Duodenal mucosa (tissue), 2 donors: ENCODE results near the gene LFNG.

Experiments
- H3K27ac ChIP-seq: one replicate; pipeline ENCODE4 v1.7.0; 2013; ENCODE audit warnings: low read depth, low read length
- H3K27me3 ChIP-seq, 2 donors: one replicate each; pipeline ENCODE4 v1.7.0; 2013; ENCODE audit warnings: low read length in 2 of 2, control low read depth in 1 of 2; ENCODE audit not compliant: insufficient read depth in 2 of 2, control insufficient read depth in 1 of 2
- H3K36me3 ChIP-seq, 2 donors: one replicate each; pipeline ENCODE4 v1.7.0; 2013; ENCODE audit warnings: low read length in 2 of 2, control low read depth in 1 of 2; ENCODE audit not compliant: insufficient read depth in 2 of 2, control insufficient read depth in 1 of 2
- H3K4me1 ChIP-seq, 2 donors: one replicate each; pipeline ENCODE4 v1.7.0; 2013; ENCODE audit warnings: low read length in 2 of 2, control low read depth in 1 of 2; ENCODE audit not compliant: insufficient read depth in 2 of 2, control insufficient read depth in 1 of 2
- H3K4me3 ChIP-seq, 2 donors: one replicate each; pipeline ENCODE4 v1.7.0; 2013; ENCODE audit warnings: low read length in 2 of 2, low read depth in 1 of 2
- H3K9ac ChIP-seq, 2 donors: one replicate each; pipeline ENCODE4 v1.7.0; 2013; ENCODE audit warnings: low read length in 2 of 2, low read depth in 1 of 2
- H3K9me3 ChIP-seq, 2 donors: one replicate each; pipeline ENCODE4 v1.7.0; 2013; ENCODE audit warnings: low read length in 2 of 2, control low read depth in 1 of 2; ENCODE audit not compliant: control insufficient read depth in 1 of 2

LFNG gene

GRCh38 chr7:2476298-2476697 lies 43.3 kb upstream of the LFNG start, which contains the start of gene GRIFIN:
TSS of gene GRIFIN (minus strand) at chr7:2476398. CDS start at chr7:2476383, 15 bp downstream.
- peaks cover 2 to 4% of the 10 kb centered on the region in 2 donors for H3K27me3 ChIP-seq
- H3K9ac ChIP-seq: no peak within 1 kb of the TSS
- H3K9me3 ChIP-seq: no peaks in the 10 kb centered on the region
- H3K36me3 ChIP-seq: no peaks in the 10 kb centered on the region
- no peak within 1 kb of the TSS for H3K4me3 ChIP-seq
- H3K4me1 ChIP-seq: peaks cover 24 to 26% of the 10 kb centered on the region in 2 donors
- no peak within 1 kb of the TSS for H3K27ac ChIP-seq

GRCh38 chr7:2476776-2477446 lies 42.7 kb upstream of the LFNG start:
- Histone ChIP-seq H3K4me1 (peaks cover 24 to 26% of the 10 kb centered on the region in 2 donors), H3K9me3 (no peaks in the 10 kb centered on the region), H3K27me3 (peaks cover 4% of the 10 kb centered on the region in 2 donors), H3K27ac (no peak overlapping the region), H3K9ac (no peak overlapping the region), H3K4me3 (no peak overlapping the region), H3K36me3 (no peaks in the 10 kb centered on the region)

GRCh38 chr7:2477447-2478398 lies 41.9 kb upstream of the LFNG start:
- H3K9me3 ChIP-seq: peaks cover 0 to 2% of the 10 kb centered on the region in 2 donors
- H3K27me3 ChIP-seq: peaks cover 4% of the 10 kb centered on the region in 2 donors
- H3K9ac ChIP-seq: peak overlapping the region in 1 of 2 donors; percentile 23
- H3K36me3 ChIP-seq: no peaks in the 10 kb centered on the region
- peaks cover 24 to 26% of the 10 kb centered on the region in 2 donors for H3K4me1 ChIP-seq
- H3K27ac ChIP-seq: no peak overlapping the region
- no peak overlapping the region for H3K4me3 ChIP-seq

- Histone ChIP-seq H3K27me3 (peaks cover 4% of the 10 kb centered on the region in 2 donors), H3K9me3 (peaks cover 4 to 8% of the 10 kb centered on the region in 2 donors), H3K36me3 (no peaks in the 10 kb centered on the region), H3K4me1 (peaks cover 24 to 26% of the 10 kb centered on the region in 2 donors), H3K27ac (no peak overlapping the region), H3K9ac (peak overlapping the region in 1 of 2 donors; percentile 23), H3K4me3 (no peak overlapping the region)
Measured at GRCh38 chr7:2478399-2478785, 41.2 kb upstream of the LFNG start.

- H3K36me3 ChIP-seq: no peaks in the 10 kb centered on the region
- peaks cover 4 to 8% of the 10 kb centered on the region in 2 donors for H3K9me3 ChIP-seq
- no peak overlapping the region for H3K27ac ChIP-seq
- peak overlapping the region in 1 of 2 donors; percentile 23 for H3K9ac ChIP-seq
- peaks cover 4% of the 10 kb centered on the region in 2 donors for H3K27me3 ChIP-seq
- H3K4me1 ChIP-seq: peaks cover 24 to 26% of the 10 kb centered on the region in 2 donors
- no peak overlapping the region for H3K4me3 ChIP-seq
Measured at GRCh38 chr7:2478800-2479199, 40.8 kb upstream of the LFNG start.

GRCh38 chr7:2479276-2480069 lies 40.1 kb upstream of the LFNG start:
- H3K4me3 ChIP-seq: no peak overlapping the region
- H3K9ac ChIP-seq: no peak overlapping the region
- no peak overlapping the region for H3K27ac ChIP-seq
- H3K9me3 ChIP-seq: peaks cover 4 to 8% of the 10 kb centered on the region in 2 donors
- no peaks in the 10 kb centered on the region for H3K36me3 ChIP-seq
- H3K27me3 ChIP-seq: peaks cover 4% of the 10 kb centered on the region in 2 donors
- peaks cover 24 to 26% of the 10 kb centered on the region in 2 donors for H3K4me1 ChIP-seq

GRCh38 chr7:2480070-2480408 lies 39.5 kb upstream of the LFNG start:
- Histone ChIP-seq H3K9me3 (peaks cover 4 to 8% of the 10 kb centered on the region in 2 donors), H3K27ac (no peak overlapping the region), H3K36me3 (no peaks in the 10 kb centered on the region), H3K4me1 (peaks cover 24 to 26% of the 10 kb centered on the region in 2 donors), H3K4me3 (no peak overlapping the region), H3K9ac (no peak overlapping the region), H3K27me3 (peaks cover 4% of the 10 kb centered on the region in 2 donors)

- peaks cover 4 to 8% of the 10 kb centered on the region in 2 donors for H3K9me3 ChIP-seq
- peaks cover 4% of the 10 kb centered on the region in 2 donors for H3K27me3 ChIP-seq
- no peak overlapping the region for H3K9ac ChIP-seq
- no peak overlapping the region for H3K27ac ChIP-seq
- no peak overlapping the region for H3K4me3 ChIP-seq
- H3K36me3 ChIP-seq: no peaks in the 10 kb centered on the region
- peaks cover 24 to 26% of the 10 kb centered on the region in 2 donors for H3K4me1 ChIP-seq
Measured at GRCh38 chr7:2481195-2481594, 38.4 kb upstream of the LFNG start.

GRCh38 chr7:2482725-2483451 lies 36.7 kb upstream of the LFNG start:
- H3K36me3 ChIP-seq: no peaks in the 10 kb centered on the region
- no peak overlapping the region for H3K9ac ChIP-seq
- H3K27ac ChIP-seq: no peak overlapping the region
- peaks cover 4% of the 10 kb centered on the region in 2 donors for H3K27me3 ChIP-seq
- H3K4me3 ChIP-seq: no peak overlapping the region
- H3K9me3 ChIP-seq: peaks cover 4 to 8% of the 10 kb centered on the region in 2 donors
- peaks cover 12% of the 10 kb centered on the region in 2 donors for H3K4me1 ChIP-seq
